Measurements from ENCODE around the gene RHOJ. TPM values are rescaled to one million over a fixed set of nuclear protein-coding genes. Genes with fewer than 3 reads are reported as not detected.

RHOJ gene
- total and polyA plus RNA-seq, 10 of the 15 experiments (the other 5 are each of a cell fraction or from before 2014, with no cell fraction given) = not detected

- intact Hi-C loops (cut with micrococcal nuclease; ENCODE audit: unreplicated experiment) (no loop called here), in situ Hi-C loops (cut with MboI) (no loop called here)
- WGBS (ENCODE audit: insufficient coverage, insufficient replicate concordance, low lambda C conversion rate, missing lambda C conversion rate) = 100% methylated on average over 1 of the region's 1 CpG
- ChIA-PET POLR2A (no interaction called here), RAD21 (ENCODE audit: unreplicated experiment) (no interaction called here), SMC1A (ENCODE audit: uncharacterized antibody, unreplicated experiment) (interaction anchor here (0.6 kb wide), 1 partner anchor 812 kb away, joined by 3 read pairs; no protein-coding TSS in a partner anchor), CTCF (interaction anchor here (1.4 kb wide), 1 partner anchor 13 kb away, joined by 5 read pairs; no protein-coding TSS in a partner anchor)
- FAIRE-seq (no peak), DNase-seq (ENCODE audit: low read depth, low spot score) (no peak), ATAC-seq (no peak)
- Histone ChIP-seq H3K4me3 (no peak overlapping the region), H2AFZ (ENCODE audit: control insufficient read depth, low read depth, low read length) (no peak overlapping the region), H3K27ac (ENCODE audit: control insufficient read depth, insufficient read depth) (no peak overlapping the region), H3K4me2 (ENCODE audit: control insufficient read depth, insufficient read depth) (no peak overlapping the region), H4K20me1 (ENCODE audit: control insufficient read depth, insufficient read depth) (no peaks in the 10 kb centered on the region), H3K9ac (ENCODE audit: control insufficient read depth, insufficient read depth, low read length) (no peak overlapping the region), H3K79me2 (ENCODE audit: control insufficient read depth, insufficient read depth, low read length) (no peaks in the 10 kb centered on the region), H3K36me3 (ENCODE audit: control insufficient read depth in 2 of 2, insufficient read depth in 2 of 2, low read length in 1 of 2) (no peaks in the 10 kb centered on the region), H3K4me1 (ENCODE audit: control insufficient read depth, insufficient read depth, low read length) (no peaks in the 10 kb centered on the region), H3K9me3 (replicated peaks; ENCODE audit: control insufficient read depth, insufficient read depth, low read length) (no peaks in the 10 kb centered on the region), H3K27me3 (replicated peaks in 1 of 2; ENCODE audit: control insufficient read depth in 2 of 2, insufficient read depth in 2 of 2, low read length in 1 of 2) (no peaks in the 10 kb centered on the region; a peak in 1 of 4 replicates)
- no TSS peak for BruUV-seq (replicated peaks)
- TF ChIP-seq NBN (IDR thresholded peaks at IDR 0.05) (no peak), CEBPB (IDR thresholded peaks at IDR 0.05; ENCODE audit: borderline replicate concordance in 1 of 2, low read depth in 2 of 2, low read length in 2 of 2) (no peak), TCF12 (IDR thresholded peaks at IDR 0.05; ENCODE audit: low read depth, low read length) (no peak), RUNX3 (IDR thresholded peaks at IDR 0.05; ENCODE audit: low read length) (no peak), MAX (IDR thresholded peaks at IDR 0.05; ENCODE audit: low read depth, low read length) (no peak), IRF5 (IDR thresholded peaks at IDR 0.05; ENCODE audit: borderline replicate concordance) (no peak), CREM (IDR thresholded peaks at IDR 0.05; ENCODE audit: low read depth) (no peak), BHLHE40 (IDR thresholded peaks at IDR 0.05; ENCODE audit: borderline replicate concordance in 1 of 2, low read depth in 2 of 2, low read length in 1 of 2) (no peak), ATF7 (IDR thresholded peaks at IDR 0.05; ENCODE audit: low read depth) (no peak), NFYB (IDR thresholded peaks at IDR 0.05; ENCODE audit: insufficient read depth, low read depth, low read length) (no peak), NR2C2 (IDR thresholded peaks at IDR 0.05; ENCODE audit: borderline replicate concordance, control insufficient read depth, insufficient read length, low read depth) (no peak), CUX1 (IDR thresholded peaks at IDR 0.05; ENCODE audit: insufficient replicate concordance, low read depth, low read length) (no peak), MLLT1 (IDR thresholded peaks at IDR 0.05) (no peak), ESRRA (IDR thresholded peaks at IDR 0.05; ENCODE audit: low read length) (no peak), SMARCA5 (IDR thresholded peaks at IDR 0.05) (no peak), ASH2L (IDR thresholded peaks at IDR 0.05; ENCODE audit: borderline replicate concordance, low read depth) (no peak), GATAD2B (conservative IDR thresholded peaks at IDR 0.05; ENCODE audit: low read depth) (no peak), NFIC (IDR thresholded peaks at IDR 0.05; ENCODE audit: low read depth, low read length) (no peak)
Measured at GRCh38 chr14:63322472-63322871, 118.2 kb downstream of the RHOJ start.
